Neuronal stem cell (in vitro differentiated cells): Measurements from ENCODE around the gene STYX.
"Not testable (repeated sequence)": the region's sequence is repeated elsewhere in the genome, so short reads cannot be mapped to it uniquely, and the experiment has no call there.

Experiments
- DNase-seq: peaks from one replicate; pipeline ENCODE4 v3.0.0-alpha.2; 2013; ENCODE audit warnings: low spot score
- H2AFZ ChIP-seq: one replicate; pipeline ENCODE4 v1.6.1; 2013; ENCODE audit warnings: mild to moderate bottlenecking, low read length, inconsistent platforms
- H2AK5ac ChIP-seq: 2 replicates; pipeline ENCODE4 v1.6.1; 2013; ENCODE audit warnings: low read depth, mild to moderate bottlenecking, inconsistent platforms, low read length, moderate library complexity, mixed read lengths
- H2BK120ac ChIP-seq: 2 replicates; pipeline ENCODE4 v1.6.1; 2013; ENCODE audit warnings: low read depth, mild to moderate bottlenecking, inconsistent platforms, low read length, moderate library complexity, mixed read lengths
- H2BK12ac ChIP-seq: one replicate; pipeline ENCODE4 v1.6.1; 2013; ENCODE audit warnings: low read length, inconsistent platforms
- H2BK15ac ChIP-seq: 2 replicates; pipeline ENCODE4 v1.6.1; 2013; ENCODE audit warnings: mild to moderate bottlenecking, low read length, inconsistent platforms, mixed read lengths
- H2BK5ac ChIP-seq: one replicate; pipeline ENCODE4 v1.6.1; 2013; ENCODE audit warnings: inconsistent platforms, mild to moderate bottlenecking, low read length, moderate library complexity
- H3K14ac ChIP-seq: one replicate; pipeline ENCODE4 v1.6.1; 2013; ENCODE audit warnings: low read length, inconsistent platforms
- H3K18ac ChIP-seq: 2 replicates; pipeline ENCODE4 v1.6.1; 2013; ENCODE audit warnings: low read length, inconsistent platforms
- H3K23ac ChIP-seq: 2 replicates; pipeline ENCODE4 v1.6.1; 2013; ENCODE audit warnings: low read depth, mild to moderate bottlenecking, mixed read lengths, low read length, inconsistent platforms; ENCODE audit not compliant: poor library complexity
- H3K27ac ChIP-seq: replicated peaks from 3 replicates; pipeline ENCODE4 v1.5.1; 2013; ENCODE audit warnings: low read length, inconsistent platforms
- H3K27me3 ChIP-seq, 3 experiments: 2 replicates each; pipeline ENCODE4 v1.6.1; 2013; ENCODE audit warnings: low read length in 3 of 3, mild to moderate bottlenecking in 2 of 3, inconsistent platforms in 1 of 3, low read depth in 1 of 3, mixed read lengths in 1 of 3, moderate library complexity in 1 of 3; ENCODE audit not compliant: control insufficient read depth in 3 of 3, insufficient read depth in 3 of 3
- H3K36me3 ChIP-seq, 2 donors: replicated peaks in 1 of 2; 2 replicates each; pipeline ENCODE4 v1.6.1; 2013; ENCODE audit warnings: low read length in 2 of 2; ENCODE audit not compliant: control insufficient read depth in 2 of 2, insufficient read depth in 2 of 2
- H3K4ac ChIP-seq: 2 replicates; pipeline ENCODE4 v1.6.1; 2013; ENCODE audit warnings: inconsistent platforms, mild to moderate bottlenecking, low read length, moderate library complexity
- H3K4me1 ChIP-seq, 2 donors: 1 replicate in 1 of 2; 2 replicates in 1 of 2; pipeline ENCODE4 v1.6.1; 2013; ENCODE audit warnings: low read length in 2 of 2, low read depth in 1 of 2; ENCODE audit not compliant: control insufficient read depth in 2 of 2, insufficient read depth in 1 of 2
- H3K4me2 ChIP-seq: one replicate; pipeline ENCODE4 v1.6.1; 2013; ENCODE audit warnings: mild to moderate bottlenecking, low read length, inconsistent platforms; ENCODE audit not compliant: insufficient read depth, poor library complexity, severe bottlenecking
- H3K4me3 ChIP-seq, 2 donors: 2 replicates each; pipeline ENCODE4 v1.5.1; 2013; ENCODE audit warnings: low read length in 2 of 2, mild to moderate bottlenecking in 2 of 2, inconsistent platforms in 1 of 2, moderate library complexity in 1 of 2
- H3K79me1 ChIP-seq: one replicate; pipeline ENCODE4 v1.6.1; 2013; ENCODE audit warnings: low read depth, mild to moderate bottlenecking, inconsistent platforms, low read length, moderate library complexity
- H3K9ac ChIP-seq: one replicate; pipeline ENCODE4 v1.6.1; 2013; ENCODE audit warnings: mild to moderate bottlenecking, low read depth, low read length, inconsistent platforms; ENCODE audit not compliant: poor library complexity
- H3K9me3 ChIP-seq, 2 donors: replicated peaks in 1 of 2; 2 replicates each; pipeline versions ENCODE3 to v1.6.1; 2013; ENCODE audit warnings: low read length in 2 of 2, mild to moderate bottlenecking in 2 of 2, inconsistent platforms in 1 of 2, low read depth in 1 of 2, mixed read lengths in 1 of 2, moderate library complexity in 1 of 2; ENCODE audit not compliant: control insufficient read depth in 2 of 2, insufficient read depth in 1 of 2
- H4K8ac ChIP-seq: one replicate; pipeline ENCODE4 v1.6.1; 2013; ENCODE audit warnings: low read depth, mild to moderate bottlenecking, inconsistent platforms, low read length, moderate library complexity
- H4K91ac ChIP-seq: one replicate; pipeline ENCODE4 v1.6.1; 2013; ENCODE audit warnings: low read length, low read depth, mild to moderate bottlenecking, inconsistent platforms; ENCODE audit not compliant: poor library complexity
- WGBS, 2 donors: extraction: QIAGEN DNeasy Blood & Tissue Kit; methylation state at CpG; one replicate each; pipeline ENCODE4 v1.1.7; 2013; ENCODE audit warnings: missing lambda C conversion rate in 2 of 2, mixed read lengths in 1 of 2; ENCODE audit not compliant: insufficient read length in 2 of 2, insufficient replicate concordance in 1 of 2; ENCODE audit errors: extremely low coverage in 2 of 2; 5-methylcytosine and 5-hydroxymethylcytosine counted together

STYX gene

DNA sequence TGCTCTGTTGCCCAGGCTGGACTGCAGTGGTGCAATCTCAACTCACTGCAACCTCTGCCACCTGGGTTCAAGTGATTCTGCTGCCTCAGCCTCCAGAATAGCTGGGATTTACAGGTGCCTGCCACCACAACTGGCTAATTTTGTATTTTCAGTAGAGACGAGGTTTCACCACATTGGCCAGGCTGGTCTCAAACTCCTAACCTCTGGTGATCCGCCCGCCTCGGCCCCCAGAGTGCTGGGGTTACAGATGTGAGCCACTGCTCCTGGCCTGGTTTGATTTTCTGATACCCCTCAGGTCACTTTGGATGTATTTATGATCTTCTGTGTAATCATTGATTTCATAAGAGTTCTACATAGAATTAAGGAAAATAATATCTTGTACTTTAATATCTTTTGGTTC lies 33.0 kb downstream of the STYX start:
- H2BK12ac ChIP-seq, DNase-seq, H3K9ac ChIP-seq, H4K8ac ChIP-seq, H2AK5ac ChIP-seq, H3K27ac ChIP-seq, H3K79me1 ChIP-seq, H2BK15ac ChIP-seq, H3K23ac ChIP-seq, H2BK5ac ChIP-seq, H2AFZ ChIP-seq, H4K91ac ChIP-seq, H3K18ac ChIP-seq, H3K4ac ChIP-seq, H3K14ac ChIP-seq, H3K27me3 ChIP-seq, H3K9me3 ChIP-seq, H3K4me3 ChIP-seq, H3K4me1 ChIP-seq, H2BK120ac ChIP-seq, H3K4me2 ChIP-seq: not testable (repeated sequence)
- WGBS, 2 donors, result no CpG with 5 or more reads among the region's 4 CpGs
- H3K36me3 ChIP-seq, result peaks cover 6 to 80% of the 10 kb centered on the region in 2 donors

DNA sequence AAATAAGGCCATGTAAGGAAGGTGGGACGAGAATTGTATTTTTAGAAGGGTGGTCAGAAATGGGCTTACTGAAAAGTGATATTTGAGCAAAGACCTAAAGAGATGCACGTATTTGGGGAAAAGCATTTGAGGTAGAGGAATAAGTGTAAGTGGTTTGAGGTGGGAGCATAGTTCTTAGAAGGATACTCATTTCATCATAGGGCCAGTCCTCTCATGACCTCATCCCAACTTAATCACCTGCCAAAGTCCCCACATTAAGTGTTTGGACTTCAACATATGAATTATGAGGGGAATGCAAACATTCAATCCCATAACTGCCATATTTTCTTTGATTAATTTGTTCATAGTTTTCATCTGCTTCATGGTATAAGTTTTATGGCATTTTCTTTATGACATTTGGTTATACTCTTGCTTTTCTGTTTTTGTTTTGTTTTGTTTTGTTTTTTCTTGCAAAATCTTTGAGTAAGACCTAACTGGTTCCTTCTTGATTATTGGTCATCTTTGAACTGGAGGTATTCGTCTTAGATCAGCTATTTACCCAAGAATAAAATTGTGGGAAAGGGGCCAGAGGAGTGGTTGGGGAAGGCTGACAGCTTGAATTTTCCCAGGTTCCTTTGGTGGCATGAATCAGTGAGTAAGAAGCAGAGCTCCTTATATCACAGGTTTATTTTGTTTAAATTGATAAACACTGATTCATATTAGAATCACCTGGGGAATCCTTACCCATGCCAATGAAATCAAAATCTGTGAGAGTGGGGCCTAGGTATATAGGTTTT lies 37.3 kb downstream of the STYX start:
- no peak overlapping the region for H3K14ac ChIP-seq
- no peak overlapping the region for H2BK15ac ChIP-seq
- no peak overlapping the region for H3K9ac ChIP-seq
- H3K4me1 ChIP-seq, result no peaks in the 10 kb centered on the region
- H3K27ac ChIP-seq, result no peak overlapping the region
- H3K36me3 ChIP-seq, result peaks cover 4 to 91% of the 10 kb centered on the region in 2 donors
- H3K4me2 ChIP-seq, result no peak overlapping the region
- no peak overlapping the region for H4K8ac ChIP-seq
- H3K4ac ChIP-seq, result no peak overlapping the region
- peaks cover 2% of the 10 kb centered on the region for H3K79me1 ChIP-seq
- H2AFZ ChIP-seq, result no peak overlapping the region
- WGBS, 2 donors, result no CpG with 5 or more reads among the region's 3 CpGs
- no peak overlapping the region for H3K23ac ChIP-seq
- no peak overlapping the region for H2BK5ac ChIP-seq
- H3K4me3 ChIP-seq, result no peak overlapping the region
- H2BK120ac ChIP-seq, result no peak overlapping the region
- H4K91ac ChIP-seq, result no peak overlapping the region
- no peak overlapping the region for H3K18ac ChIP-seq
- no peak overlapping the region for H2BK12ac ChIP-seq
- no peaks in the 10 kb centered on the region for H3K27me3 ChIP-seq
- no peak for DNase-seq
- peaks cover 0 to 1% of the 10 kb centered on the region in 2 donors for H3K9me3 ChIP-seq
- H2AK5ac ChIP-seq, result no peak overlapping the region

DNA sequence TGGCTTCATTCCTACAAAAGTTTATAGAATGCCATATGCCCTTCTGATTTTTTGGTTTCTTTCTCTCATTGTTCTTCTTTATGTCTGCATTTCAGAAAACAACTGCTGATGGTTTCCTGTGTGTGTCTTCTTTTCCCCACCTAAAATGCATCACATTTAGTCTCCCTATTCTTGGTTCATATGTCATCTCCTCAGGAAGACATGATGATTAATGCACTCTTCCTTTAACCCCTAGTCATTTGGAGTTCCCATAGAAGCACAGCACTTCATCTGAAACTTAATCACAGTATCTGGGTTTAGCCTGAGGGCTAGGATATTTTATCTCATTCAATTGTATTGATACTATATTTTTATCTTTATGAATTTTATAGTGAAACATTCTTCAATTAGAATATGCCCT lies 39.9 kb downstream of the STYX start:
- Histone ChIP-seq H3K18ac (no peak overlapping the region), H3K27me3 (no peaks in the 10 kb centered on the region), H2BK120ac (no peak overlapping the region), H3K36me3 (peaks cover 4 to 93% of the 10 kb centered on the region in 2 donors), H3K4me3 (no peak overlapping the region), H2BK12ac (no peak overlapping the region), H3K4me2 (no peak overlapping the region), H3K4me1 (no peaks in the 10 kb centered on the region), H2BK5ac (no peak overlapping the region), H3K4ac (no peak overlapping the region), H3K23ac (no peak overlapping the region), H2AFZ (no peak overlapping the region), H4K8ac (no peak overlapping the region), H3K27ac (no peak overlapping the region), H2BK15ac (no peak overlapping the region), H2AK5ac (no peak overlapping the region), H4K91ac (no peak overlapping the region), H3K9ac (no peak overlapping the region), H3K9me3 (peaks cover 0 to 1% of the 10 kb centered on the region in 2 donors), H3K79me1 (no peaks in the 10 kb centered on the region), H3K14ac (no peak overlapping the region)
- DNase-seq, result no peak

DNA sequence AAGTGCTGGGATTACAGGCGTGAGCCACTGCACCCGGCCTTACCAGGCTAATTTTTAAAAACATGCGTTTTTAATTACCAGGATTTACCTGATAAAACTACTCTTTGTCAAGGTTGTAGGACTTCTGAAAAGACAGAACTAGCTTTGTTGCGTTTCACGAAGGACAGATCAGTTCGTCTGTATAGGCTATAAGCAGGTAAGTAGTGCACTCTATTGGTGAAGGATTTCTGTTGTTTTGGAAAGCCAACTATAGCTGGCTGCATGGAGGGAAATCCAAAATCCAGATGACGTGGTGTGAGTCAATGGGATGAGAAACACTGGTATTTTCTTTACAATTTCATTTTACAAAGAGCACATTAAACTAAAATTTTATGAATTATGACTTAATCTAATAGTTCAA lies 46.9 kb downstream of the STYX start:
- Histone ChIP-seq H2BK15ac (no peak overlapping the region), H3K79me1 (no peaks in the 10 kb centered on the region), H4K91ac (no peak overlapping the region), H3K14ac (no peak overlapping the region), H2AK5ac (no peak overlapping the region), H2AFZ (no peak overlapping the region), H3K36me3 (peaks cover 8 to 95% of the 10 kb centered on the region in 2 donors), H2BK5ac (no peak overlapping the region), H3K4me1 (no peaks in the 10 kb centered on the region), H2BK12ac (no peak overlapping the region), H3K4me3 (no peak overlapping the region), H3K18ac (no peak overlapping the region), H3K27me3 (no peaks in the 10 kb centered on the region), H3K23ac (no peak overlapping the region), H3K9me3 (no peaks in the 10 kb centered on the region), H3K9ac (no peak overlapping the region), H4K8ac (no peak overlapping the region), H3K4me2 (no peak overlapping the region), H3K4ac (no peak overlapping the region), H3K27ac (no peak overlapping the region), H2BK120ac (no peak overlapping the region)
- no peak for DNase-seq
- WGBS, 2 donors, result no CpG with 5 or more reads among the region's 7 CpGs
